Inflammatory macrophage (primary cell): Measurements from ENCODE around the gene COL9A3.
A peak's percentile ranks its signal among the peaks of the same experiment; 100 is the strongest.

Experiments
- DNase-seq, 2 donors: peaks; one replicate each; pipeline ENCODE4 v3.0.0-alpha.2; 2020 to 2022

Gene COL9A3

GRCh38 chr20:62860391-62860923, 43.6 kb downstream of the COL9A3 start:
- no peak for DNase-seq

- DNase-seq = peak in 1 of 2 donors; percentile 19
Observed at GRCh38 chr20:62860924-62861691, 44.3 kb downstream of the COL9A3 start.

- peak; percentile 88 to 91 for DNase-seq
Observed at GRCh38 chr20:62861726-62862336, 45.0 kb downstream of the COL9A3 start, which contains the start of gene TCFL5. Gene TCFL5, minus strand, starts transcription at chr20:62861822. Its CDS starts 152 bp downstream, at chr20:62861670.

- DNase-seq = no peak
Observed at GRCh38 chr20:62864207-62864606, 47.4 kb downstream of the COL9A3 start.

- DNase-seq = peak; percentile 52 to 71
Observed at GRCh38 chr20:62872184-62872847, 55.5 kb downstream of the COL9A3 start.

- DNase-seq = no peak
Observed at GRCh38 chr20:62872862-62873261, 56.0 kb downstream of the COL9A3 start.

- DNase-seq = peak in 1 of 2 donors; percentile 45
Observed at GRCh38 chr20:62873280-62873679, 56.4 kb downstream of the COL9A3 start.

- peak; percentile 51 to 63 for DNase-seq
Observed at GRCh38 chr20:62873681-62874031, 56.8 kb downstream of the COL9A3 start.

- no peak for DNase-seq
Observed at GRCh38 chr20:62874964-62875344, 58.1 kb downstream of the COL9A3 start.

GRCh38 chr20:62875419-62876361, 58.8 kb downstream of the COL9A3 start:
- peak; percentile 32 to 43 for DNase-seq

GRCh38 chr20:62876501-62876901, 59.7 kb downstream of the COL9A3 start:
- DNase-seq = no peak

GRCh38 chr20:62876902-62877816, 60.3 kb downstream of the COL9A3 start:
- no peak for DNase-seq

GRCh38 chr20:62878244-62879038, 61.6 kb downstream of the COL9A3 start:
- DNase-seq = no peak

- no peak for DNase-seq
Observed at GRCh38 chr20:62879275-62880146, 62.7 kb downstream of the COL9A3 start.

- DNase-seq = no peak
Observed at GRCh38 chr20:62880147-62880934, 63.5 kb downstream of the COL9A3 start.

GRCh38 chr20:62880935-62881661, 64.2 kb downstream of the COL9A3 start:
- no peak for DNase-seq

- DNase-seq = no peak
Observed at GRCh38 chr20:62881662-62882395, 65.0 kb downstream of the COL9A3 start.
